ENCODE measurements around the gene GARS1. TPM values are rescaled to one million over a fixed set of nuclear protein-coding genes. Genes with fewer than 3 reads are reported as not detected.

Gene GARS1
- total and polyA plus RNA-seq, 4 donors, result 43.3 to 73.6 (median 67.8) TPM

DNA sequence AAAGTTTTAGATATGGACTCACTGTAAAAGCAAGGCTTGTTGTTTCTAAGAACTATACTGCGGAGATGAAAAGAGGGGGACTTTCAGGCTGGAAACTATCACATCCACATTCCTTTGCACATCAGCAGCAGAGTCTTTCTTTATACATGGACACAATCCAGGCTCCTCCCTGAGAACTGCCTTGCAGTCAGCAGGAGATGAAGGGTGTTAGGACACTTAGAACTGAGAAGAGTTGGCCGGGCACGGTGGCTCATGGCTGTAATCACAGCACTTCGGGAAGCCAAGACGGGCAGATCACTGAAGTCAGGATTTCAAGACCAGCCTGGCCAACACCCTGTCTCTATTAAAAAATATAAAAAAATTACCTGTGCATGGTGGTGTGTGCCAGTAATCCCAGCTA is 9.7 kb upstream of the GARS1 start:
- Histone ChIP-seq H3K4me1 (ENCODE audit: control insufficient read depth in 4 of 4, insufficient read depth in 4 of 4, low read length in 3 of 4) (no peaks in the 10 kb centered on the region), H3K9ac (ENCODE audit: low read depth in 1 of 2, low read length in 2 of 2) (no peak overlapping the region), H3K36me3 (ENCODE audit: control insufficient read depth in 4 of 4, insufficient read depth in 3 of 4, low read depth in 1 of 4, low read length in 3 of 4) (peaks cover 4 to 22% (median 18%) of the 10 kb centered on the region in 4 donors), H3K27me3 (ENCODE audit: control insufficient read depth in 4 of 4, insufficient read depth in 4 of 4, low read length in 3 of 4) (no peaks in the 10 kb centered on the region), H3K4me3 (ENCODE audit: low read depth in 1 of 3, low read length in 3 of 3) (no peak overlapping the region), H3K9me3 (ENCODE audit: control insufficient read depth in 4 of 4, low read length in 3 of 4) (no peaks in the 10 kb centered on the region), H3K27ac (ENCODE audit: low read depth in 1 of 2, low read length in 2 of 2) (no peak overlapping the region)
- 93% methylated on average over 5 of the region's 5 CpGs for WGBS
- DNase-seq (ENCODE audit: low spot score), result no peak
- TF ChIP-seq TAF1 (conservative IDR thresholded peaks at IDR 0.05), result no peak
- TF ChIP-seq, protein P1, sequence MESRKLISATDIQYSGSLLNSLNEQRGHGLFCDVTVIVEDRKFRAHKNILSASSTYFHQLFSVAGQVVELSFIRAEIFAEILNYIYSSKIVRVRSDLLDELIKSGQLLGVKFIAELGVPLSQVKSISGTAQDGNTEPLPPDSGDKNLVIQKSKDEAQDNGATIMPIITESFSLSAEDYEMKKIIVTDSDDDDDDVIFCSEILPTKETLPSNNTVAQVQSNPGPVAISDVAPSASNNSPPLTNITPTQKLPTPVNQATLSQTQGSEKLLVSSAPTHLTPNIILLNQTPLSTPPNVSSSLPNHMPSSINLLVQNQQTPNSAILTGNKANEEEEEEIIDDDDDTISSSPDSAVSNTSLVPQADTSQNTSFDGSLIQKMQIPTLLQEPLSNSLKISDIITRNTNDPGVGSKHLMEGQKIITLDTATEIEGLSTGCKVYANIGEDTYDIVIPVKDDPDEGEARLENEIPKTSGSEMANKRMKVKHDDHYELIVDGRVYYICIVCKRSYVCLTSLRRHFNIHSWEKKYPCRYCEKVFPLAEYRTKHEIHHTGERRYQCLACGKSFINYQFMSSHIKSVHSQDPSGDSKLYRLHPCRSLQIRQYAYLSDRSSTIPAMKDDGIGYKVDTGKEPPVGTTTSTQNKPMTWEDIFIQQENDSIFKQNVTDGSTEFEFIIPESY (IDR thresholded peaks at IDR 0.05), result no peak
- no peak for TF ChIP-seq HNF4G (IDR thresholded peaks at IDR 0.05)
- no peak for TF ChIP-seq RAD21 (IDR thresholded peaks at IDR 0.05)
- no peak for TF ChIP-seq SP1 (IDR thresholded peaks at IDR 0.05)
- TF ChIP-seq, protein P2, sequence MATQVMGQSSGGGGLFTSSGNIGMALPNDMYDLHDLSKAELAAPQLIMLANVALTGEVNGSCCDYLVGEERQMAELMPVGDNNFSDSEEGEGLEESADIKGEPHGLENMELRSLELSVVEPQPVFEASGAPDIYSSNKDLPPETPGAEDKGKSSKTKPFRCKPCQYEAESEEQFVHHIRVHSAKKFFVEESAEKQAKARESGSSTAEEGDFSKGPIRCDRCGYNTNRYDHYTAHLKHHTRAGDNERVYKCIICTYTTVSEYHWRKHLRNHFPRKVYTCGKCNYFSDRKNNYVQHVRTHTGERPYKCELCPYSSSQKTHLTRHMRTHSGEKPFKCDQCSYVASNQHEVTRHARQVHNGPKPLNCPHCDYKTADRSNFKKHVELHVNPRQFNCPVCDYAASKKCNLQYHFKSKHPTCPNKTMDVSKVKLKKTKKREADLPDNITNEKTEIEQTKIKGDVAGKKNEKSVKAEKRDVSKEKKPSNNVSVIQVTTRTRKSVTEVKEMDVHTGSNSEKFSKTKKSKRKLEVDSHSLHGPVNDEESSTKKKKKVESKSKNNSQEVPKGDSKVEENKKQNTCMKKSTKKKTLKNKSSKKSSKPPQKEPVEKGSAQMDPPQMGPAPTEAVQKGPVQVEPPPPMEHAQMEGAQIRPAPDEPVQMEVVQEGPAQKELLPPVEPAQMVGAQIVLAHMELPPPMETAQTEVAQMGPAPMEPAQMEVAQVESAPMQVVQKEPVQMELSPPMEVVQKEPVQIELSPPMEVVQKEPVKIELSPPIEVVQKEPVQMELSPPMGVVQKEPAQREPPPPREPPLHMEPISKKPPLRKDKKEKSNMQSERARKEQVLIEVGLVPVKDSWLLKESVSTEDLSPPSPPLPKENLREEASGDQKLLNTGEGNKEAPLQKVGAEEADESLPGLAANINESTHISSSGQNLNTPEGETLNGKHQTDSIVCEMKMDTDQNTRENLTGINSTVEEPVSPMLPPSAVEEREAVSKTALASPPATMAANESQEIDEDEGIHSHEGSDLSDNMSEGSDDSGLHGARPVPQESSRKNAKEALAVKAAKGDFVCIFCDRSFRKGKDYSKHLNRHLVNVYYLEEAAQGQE (IDR thresholded peaks at IDR 0.05), result no peak
- no peak for TF ChIP-seq JUND (IDR thresholded peaks at IDR 0.05)
- no peak for TF ChIP-seq NR2F2 (IDR thresholded peaks at IDR 0.05)
- TF ChIP-seq FOXA1 (IDR thresholded peaks at IDR 0.05), result no peak
- TF ChIP-seq, protein P3, sequence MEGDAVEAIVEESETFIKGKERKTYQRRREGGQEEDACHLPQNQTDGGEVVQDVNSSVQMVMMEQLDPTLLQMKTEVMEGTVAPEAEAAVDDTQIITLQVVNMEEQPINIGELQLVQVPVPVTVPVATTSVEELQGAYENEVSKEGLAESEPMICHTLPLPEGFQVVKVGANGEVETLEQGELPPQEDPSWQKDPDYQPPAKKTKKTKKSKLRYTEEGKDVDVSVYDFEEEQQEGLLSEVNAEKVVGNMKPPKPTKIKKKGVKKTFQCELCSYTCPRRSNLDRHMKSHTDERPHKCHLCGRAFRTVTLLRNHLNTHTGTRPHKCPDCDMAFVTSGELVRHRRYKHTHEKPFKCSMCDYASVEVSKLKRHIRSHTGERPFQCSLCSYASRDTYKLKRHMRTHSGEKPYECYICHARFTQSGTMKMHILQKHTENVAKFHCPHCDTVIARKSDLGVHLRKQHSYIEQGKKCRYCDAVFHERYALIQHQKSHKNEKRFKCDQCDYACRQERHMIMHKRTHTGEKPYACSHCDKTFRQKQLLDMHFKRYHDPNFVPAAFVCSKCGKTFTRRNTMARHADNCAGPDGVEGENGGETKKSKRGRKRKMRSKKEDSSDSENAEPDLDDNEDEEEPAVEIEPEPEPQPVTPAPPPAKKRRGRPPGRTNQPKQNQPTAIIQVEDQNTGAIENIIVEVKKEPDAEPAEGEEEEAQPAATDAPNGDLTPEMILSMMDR (IDR thresholded peaks at IDR 0.05; ENCODE audit: low read depth, low read length, missing input control), result no peak
- no peak for TF ChIP-seq RXRA (IDR thresholded peaks at IDR 0.05)
- TF ChIP-seq, protein P4, sequence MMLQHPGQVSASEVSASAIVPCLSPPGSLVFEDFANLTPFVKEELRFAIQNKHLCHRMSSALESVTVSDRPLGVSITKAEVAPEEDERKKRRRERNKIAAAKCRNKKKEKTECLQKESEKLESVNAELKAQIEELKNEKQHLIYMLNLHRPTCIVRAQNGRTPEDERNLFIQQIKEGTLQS (IDR thresholded peaks at IDR 0.05), result no peak
- TF ChIP-seq YY1 (IDR thresholded peaks at IDR 0.05), result no peak
- no peak for TF ChIP-seq EGR1 (IDR thresholded peaks at IDR 0.05; ENCODE audit: low read depth in 2 of 2)
- no peak for TF ChIP-seq FOXA2 (IDR thresholded peaks at IDR 0.05)
- TF ChIP-seq HNF4A (conservative IDR thresholded peaks at IDR 0.05), result no peak
- TF ChIP-seq, protein P5, sequence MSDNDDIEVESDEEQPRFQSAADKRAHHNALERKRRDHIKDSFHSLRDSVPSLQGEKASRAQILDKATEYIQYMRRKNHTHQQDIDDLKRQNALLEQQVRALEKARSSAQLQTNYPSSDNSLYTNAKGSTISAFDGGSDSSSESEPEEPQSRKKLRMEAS (IDR thresholded peaks at IDR 0.05), result no peak
- no peak for TF ChIP-seq GABPA (IDR thresholded peaks at IDR 0.05 in 1 of 2, conservative IDR thresholded peaks at IDR 0.05 in 1 of 2)
